Measurements from ENCODE around the gene RFXANK.
A peak's percentile ranks its signal among the peaks of the same experiment; 100 is the strongest.

RFXANK gene

GRCh38 chr19:19171821-19172532, 20.1 kb upstream of the RFXANK start:
- TF ChIP-seq CTCF (IDR thresholded peaks at IDR 0.05): no peak

GRCh38 chr19:19176950-19177349, 15.1 kb upstream of the RFXANK start:
- TF ChIP-seq CTCF (IDR thresholded peaks at IDR 0.05): no peak

- TF ChIP-seq CTCF (IDR thresholded peaks at IDR 0.05): no peak
These were observed 12.3 kb upstream of the RFXANK start for GRCh38 chr19:19179548-19180441.

- no peak for TF ChIP-seq CTCF (IDR thresholded peaks at IDR 0.05)
These were observed 10.5 kb upstream of the RFXANK start for GRCh38 chr19:19181488-19181998.

- TF ChIP-seq CTCF (IDR thresholded peaks at IDR 0.05): peak; percentile 50
These were observed 6.0 kb upstream of the RFXANK start for GRCh38 chr19:19185853-19186740.

GRCh38 chr19:19186742-19187141, 5.3 kb upstream of the RFXANK start:
- TF ChIP-seq CTCF (IDR thresholded peaks at IDR 0.05): no peak

- no peak for TF ChIP-seq CTCF (IDR thresholded peaks at IDR 0.05)
These were observed 335 bp upstream of the RFXANK start for GRCh38 chr19:19191768-19192077.
